HEK293T (cell line): ENCODE measurements around the gene SKAP2.

ENCODE experiments used
- ARNT ChIP-seq: fragments of 450-650 bp; IDR thresholded peaks from 2 replicates; pipeline ENCODE4 v1.6.1; 2017; ENCODE audit warnings: mild to moderate bottlenecking
- BHLHE40 ChIP-seq: fragments of 450-650 bp; IDR thresholded peaks from 2 replicates; pipeline ENCODE4 v1.6.1; 2016; ENCODE audit warnings: mild to moderate bottlenecking, moderate library complexity, borderline replicate concordance
- ELF4 ChIP-seq: fragments of 450-650 bp; IDR thresholded peaks from 2 replicates; pipeline ENCODE4 v1.6.1; 2017; ENCODE audit warnings: antibody characterized with exemption
- FOXA1 ChIP-seq: fragments of 450-650 bp; IDR thresholded peaks from 2 replicates; pipeline ENCODE4 v1.6.1; 2016; ENCODE audit warnings: mild to moderate bottlenecking
- FOXK2 ChIP-seq: fragments of 450-650 bp; IDR thresholded peaks from 2 replicates; pipeline ENCODE4 v1.6.1; 2016; ENCODE audit warnings: mild to moderate bottlenecking
- FOXM1 ChIP-seq: fragments of 450-650 bp; IDR thresholded peaks from 2 replicates; pipeline ENCODE4 v1.6.1; 2017; ENCODE audit warnings: mild to moderate bottlenecking, borderline replicate concordance
- HDGF ChIP-seq: fragments of 450-650 bp; IDR thresholded peaks from 2 replicates; pipeline ENCODE4 v1.6.1; 2017; ENCODE audit warnings: antibody characterized with exemption, borderline replicate concordance
- LEF1 ChIP-seq: fragments of 450-650 bp; IDR thresholded peaks from 2 replicates; pipeline ENCODE4 v1.6.1; 2017; ENCODE audit warnings: mild to moderate bottlenecking, borderline replicate concordance
- SP1 ChIP-seq: fragments of 450-650 bp; IDR thresholded peaks from 2 replicates; pipeline ENCODE4 v1.6.1; 2017
- SUZ12 ChIP-seq: fragments of 450-650 bp; IDR thresholded peaks from 2 replicates; pipeline ENCODE4 v1.6.1; 2016; ENCODE audit warnings: mild to moderate bottlenecking
- TARDBP ChIP-seq: fragments of 450-650 bp; IDR thresholded peaks from 2 replicates; pipeline ENCODE4 v1.6.1; 2016
- ZNF384 ChIP-seq: fragments of 450-650 bp; IDR thresholded peaks from 2 replicates; pipeline ENCODE4 v1.6.1; 2016

GRCh38 chr7:26626156-26626555 is 238.2 kb downstream of the SKAP2 start:
- no peak for TF ChIP-seq SP1
- no peak for TF ChIP-seq BHLHE40
- TF ChIP-seq FOXA1, result no peak
- no peak for TF ChIP-seq FOXM1
- TF ChIP-seq HDGF, result no peak
- no peak for TF ChIP-seq ELF4
- no peak for TF ChIP-seq ARNT
- no peak for TF ChIP-seq ZNF384
- TF ChIP-seq FOXK2, result no peak
- no peak for TF ChIP-seq SUZ12
- no peak for TF ChIP-seq LEF1
- TF ChIP-seq TARDBP, result no peak
